Activated CD4-positive, alpha-beta T cell treated with anti-CD3 and anti-CD28 coated beads, Interleukin-2, amount 50 U/mL, for 16 hours (primary cell): ENCODE measurements around the gene MARF1.
"Not testable (repeated sequence)": the region's sequence is repeated elsewhere in the genome, so short reads cannot be mapped to it uniquely, and the experiment has no call there.

Experiments
- DNase-seq: peaks from one replicate; pipeline ENCODE4 v3.0.0-alpha.2; 2020

MARF1 gene

GRCh38 chr16:15618392-15618791 is 24.6 kb downstream of the MARF1 start:
- DNase-seq = no peak

- no peak for DNase-seq
These were observed 25.1 kb downstream of the MARF1 start for GRCh38 chr16:15617901-15618300.

GRCh38 chr16:15616475-15617165 is 26.3 kb downstream of the MARF1 start:
- DNase-seq = no peak

- DNase-seq = no peak
These were observed 26.9 kb downstream of the MARF1 start for GRCh38 chr16:15616012-15616411.

- DNase-seq = no peak
These were observed 29.3 kb downstream of the MARF1 start for GRCh38 chr16:15613676-15614075.

GRCh38 chr16:15611610-15612009 is 31.3 kb downstream of the MARF1 start:
- no peak for DNase-seq

GRCh38 chr16:15610369-15610871 is 32.5 kb downstream of the MARF1 start:
- peak; percentile 18 for DNase-seq

- DNase-seq = no peak
These were observed 33.7 kb downstream of the MARF1 start for GRCh38 chr16:15609286-15609649.

- no peak for DNase-seq
These were observed 34.3 kb downstream of the MARF1 start for GRCh38 chr16:15608398-15609285.

- DNase-seq = no peak
These were observed 35.1 kb downstream of the MARF1 start for GRCh38 chr16:15607700-15608396.

- DNase-seq = not testable (repeated sequence)
These were observed 35.7 kb downstream of the MARF1 start for GRCh38 chr16:15607221-15607699.

- DNase-seq = no peak
These were observed 36.3 kb downstream of the MARF1 start for GRCh38 chr16:15606518-15607220.

GRCh38 chr16:15605839-15606517 is 37.0 kb downstream of the MARF1 start:
- no peak for DNase-seq

- no peak for DNase-seq
These were observed 38.2 kb downstream of the MARF1 start for GRCh38 chr16:15604460-15605440.

- DNase-seq = no peak
These were observed 40.5 kb downstream of the MARF1 start for GRCh38 chr16:15602285-15603044.

GRCh38 chr16:15601212-15601879 is 41.6 kb downstream of the MARF1 start:
- no peak for DNase-seq

GRCh38 chr16:15599303-15600070 is 43.5 kb downstream of the MARF1 start:
- DNase-seq = no peak

GRCh38 chr16:15598648-15599190 is 44.2 kb downstream of the MARF1 start:
- DNase-seq = no peak
